ENCODE data around the gene EOLA2. TPM values are rescaled to one million over a fixed set of nuclear protein-coding genes. Genes with fewer than 3 reads are reported as not detected.
"Not testable (repeated sequence)": the region's sequence is repeated elsewhere in the genome, so short reads cannot be mapped to it uniquely, and the experiment has no call there.

EOLA2 gene
- total RNA-seq, 1 donor from 2014 or later, result 22.8 TPM

GRCh38 chrX:149924434-149924833, 13.9 kb downstream of the EOLA2 start:
- H3K27ac ChIP-seq; H3K36me3 ChIP-seq; DNase-seq (ENCODE audit: low spot score in 2 of 2); H3K27me3 ChIP-seq; intact Hi-C loops (cut with DNase I); H3K4me1 ChIP-seq; H3K9me3 ChIP-seq; H3K4me3 ChIP-seq: not testable (repeated sequence)

DNA sequence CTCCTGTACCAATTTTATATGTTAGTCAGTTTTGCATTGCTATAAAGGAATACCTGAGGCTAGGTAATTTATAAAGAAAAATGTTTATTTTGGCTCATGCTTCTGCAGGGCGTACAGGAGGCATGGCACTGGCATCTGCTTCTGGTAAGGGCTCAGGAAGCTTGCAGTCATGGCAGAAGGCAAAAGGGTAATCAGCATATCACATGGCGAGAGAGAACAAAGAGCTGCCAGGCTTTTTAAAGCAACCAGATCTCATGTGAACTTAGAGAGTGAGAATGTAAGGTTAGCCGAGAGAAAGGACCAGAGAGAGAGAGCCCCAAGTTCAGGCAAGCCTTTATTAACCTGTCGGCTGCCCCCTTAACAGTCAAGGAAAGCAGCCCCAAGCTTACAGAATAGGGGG, 14.5 kb downstream of the EOLA2 start:
- H3K4me1 ChIP-seq; H3K27ac ChIP-seq; intact Hi-C loops (cut with DNase I); H3K9me3 ChIP-seq; H3K27me3 ChIP-seq; DNase-seq (ENCODE audit: low spot score in 2 of 2); H3K4me3 ChIP-seq; H3K36me3 ChIP-seq: not testable (repeated sequence)

GRCh38 chrX:149916745-149917392, 21.4 kb downstream of the EOLA2 start:
- no peaks in the 10 kb centered on the region for H3K27me3 ChIP-seq
- peaks cover 0 to 5% of the 10 kb centered on the region in 2 donors for H3K9me3 ChIP-seq
- TF ChIP-seq, protein P1, sequence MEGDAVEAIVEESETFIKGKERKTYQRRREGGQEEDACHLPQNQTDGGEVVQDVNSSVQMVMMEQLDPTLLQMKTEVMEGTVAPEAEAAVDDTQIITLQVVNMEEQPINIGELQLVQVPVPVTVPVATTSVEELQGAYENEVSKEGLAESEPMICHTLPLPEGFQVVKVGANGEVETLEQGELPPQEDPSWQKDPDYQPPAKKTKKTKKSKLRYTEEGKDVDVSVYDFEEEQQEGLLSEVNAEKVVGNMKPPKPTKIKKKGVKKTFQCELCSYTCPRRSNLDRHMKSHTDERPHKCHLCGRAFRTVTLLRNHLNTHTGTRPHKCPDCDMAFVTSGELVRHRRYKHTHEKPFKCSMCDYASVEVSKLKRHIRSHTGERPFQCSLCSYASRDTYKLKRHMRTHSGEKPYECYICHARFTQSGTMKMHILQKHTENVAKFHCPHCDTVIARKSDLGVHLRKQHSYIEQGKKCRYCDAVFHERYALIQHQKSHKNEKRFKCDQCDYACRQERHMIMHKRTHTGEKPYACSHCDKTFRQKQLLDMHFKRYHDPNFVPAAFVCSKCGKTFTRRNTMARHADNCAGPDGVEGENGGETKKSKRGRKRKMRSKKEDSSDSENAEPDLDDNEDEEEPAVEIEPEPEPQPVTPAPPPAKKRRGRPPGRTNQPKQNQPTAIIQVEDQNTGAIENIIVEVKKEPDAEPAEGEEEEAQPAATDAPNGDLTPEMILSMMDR (IDR thresholded peaks at IDR 0.05), result no peak

GRCh38 chrX:149910178-149910695, 28.1 kb downstream of the EOLA2 start:
- no peak overlapping the region for H3K27ac ChIP-seq
- H3K4me1 ChIP-seq, result no peaks in the 10 kb centered on the region
- no peaks in the 10 kb centered on the region for H3K36me3 ChIP-seq
- TF ChIP-seq, protein P1 (IDR thresholded peaks at IDR 0.05), result no peak
- DNase-seq (ENCODE audit: low spot score in 2 of 2), result no peak
- no peak overlapping the region for H3K4me3 ChIP-seq
- peaks cover 0 to 5% of the 10 kb centered on the region in 2 donors for H3K9me3 ChIP-seq
- intact Hi-C loops (cut with DNase I), result no loop called here
- no peaks in the 10 kb centered on the region for H3K27me3 ChIP-seq

More at GRCh38 chrX:149916745-149917392, 21.4 kb downstream of the EOLA2 start:
- Histone ChIP-seq H3K36me3 (no peaks in the 10 kb centered on the region), H3K27ac (no peak overlapping the region), H3K4me3 (no peak overlapping the region), H3K4me1 (no peaks in the 10 kb centered on the region)
- intact Hi-C loops (cut with DNase I), result no loop called here
- DNase-seq (ENCODE audit: low spot score in 2 of 2), result no peak

GRCh38 chrX:149909324-149910177, 28.7 kb downstream of the EOLA2 start:
- Histone ChIP-seq H3K4me1 (no peaks in the 10 kb centered on the region), H3K27ac (no peak overlapping the region), H3K27me3 (no peaks in the 10 kb centered on the region), H3K36me3 (no peaks in the 10 kb centered on the region), H3K9me3 (peaks cover 0 to 5% of the 10 kb centered on the region in 2 donors), H3K4me3 (no peak overlapping the region)
- TF ChIP-seq, protein P1 (IDR thresholded peaks at IDR 0.05), result no peak
- intact Hi-C loops (cut with DNase I), result no loop called here
- DNase-seq (ENCODE audit: low spot score in 2 of 2), result no peak

DNA sequence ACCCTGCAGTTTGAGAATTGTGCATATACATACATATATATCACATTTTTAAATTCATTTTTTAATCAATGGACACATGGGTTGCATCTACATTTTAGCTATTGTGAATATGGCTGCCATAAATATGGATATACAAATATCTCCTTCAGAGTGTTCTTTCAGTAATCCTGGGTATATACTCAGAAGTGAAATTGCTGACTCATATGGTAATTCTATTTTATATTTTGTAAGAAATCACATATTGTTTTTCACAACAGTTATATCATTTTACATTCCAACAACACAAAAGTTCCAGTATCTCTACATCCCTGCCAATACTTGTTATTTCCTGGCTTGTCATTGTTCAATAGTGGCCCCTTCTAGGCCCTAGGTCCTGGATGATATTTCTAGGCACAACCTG, 29.6 kb downstream of the EOLA2 start:
- intact Hi-C loops (cut with DNase I), result no loop called here
- Histone ChIP-seq H3K4me1 (no peaks in the 10 kb centered on the region), H3K36me3 (no peaks in the 10 kb centered on the region), H3K4me3 (no peak overlapping the region), H3K27me3 (no peaks in the 10 kb centered on the region), H3K9me3 (peaks cover 0 to 5% of the 10 kb centered on the region in 2 donors), H3K27ac (no peak overlapping the region)
- no peak for DNase-seq (ENCODE audit: low spot score in 2 of 2)
- TF ChIP-seq, protein P1 (IDR thresholded peaks at IDR 0.05), result no peak

Measured in ascending aorta (tissue), 2 donors.